ENCODE measurements around the gene CLPTM1L. TPM values are rescaled to one million over a fixed set of nuclear protein-coding genes. Genes with fewer than 3 reads are reported as not detected.
"Not testable (repeated sequence)": the region's sequence is repeated elsewhere in the genome, so short reads cannot be mapped to it uniquely, and the experiment has no call there.

Gene CLPTM1L
- polyA plus RNA-seq, 1 experiment: 145 TPM

DNA sequence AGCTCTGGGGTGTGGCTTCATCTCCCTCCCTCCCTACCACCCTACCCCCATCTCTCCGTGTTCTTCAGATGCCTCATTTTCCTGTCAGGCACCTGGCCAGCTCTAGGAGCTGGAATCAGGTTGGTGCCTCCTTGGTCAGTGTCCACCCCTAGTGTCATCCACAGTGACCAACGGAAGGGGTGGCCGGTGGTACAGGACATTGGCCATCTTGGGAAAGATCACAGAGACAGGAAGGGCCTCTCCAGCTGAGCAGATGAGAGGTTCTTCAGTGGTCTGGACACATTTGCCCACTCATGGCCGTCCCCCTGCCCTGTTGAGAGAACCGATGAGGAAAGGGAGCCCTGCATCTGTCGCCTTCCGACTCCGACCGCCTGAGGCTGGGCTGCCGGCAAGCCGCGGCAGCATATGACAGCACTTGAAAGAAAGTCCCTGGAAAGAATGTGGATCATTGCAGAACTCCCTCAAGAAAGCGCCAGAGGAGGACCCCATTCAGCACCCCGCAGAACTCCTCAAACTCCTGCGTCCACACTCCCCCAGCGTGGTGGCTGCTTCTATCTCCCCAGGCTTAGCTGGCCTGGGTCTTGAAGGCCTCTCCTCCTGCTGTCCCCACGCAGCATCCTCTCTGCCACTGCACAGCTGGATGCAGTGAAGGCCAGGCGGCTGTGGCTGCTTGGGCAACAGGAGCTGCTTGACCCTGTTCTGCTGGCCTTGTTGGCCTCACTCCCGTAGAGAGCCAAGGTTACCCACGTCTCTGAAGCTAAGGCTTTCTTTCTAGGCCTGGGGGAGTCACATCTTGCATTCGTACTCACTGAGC, 1.9 kb upstream of the CLPTM1L start:
- H3K4me3 ChIP-seq (ENCODE audit: low read depth, low read length): no peak overlapping the region
- no peak for DNase-seq (ENCODE audit: low read depth)
- POLR2A ChIA-PET: interaction anchor here (0.6 kb wide), 1 partner anchor 448 kb away, joined by 4 read pairs; no protein-coding TSS in a partner anchor
- no peaks in the 10 kb centered on the region for H3K27me3 ChIP-seq (ENCODE audit: control insufficient read depth, insufficient read depth, low read length)
- CTCF ChIA-PET: interaction anchor here (1.9 kb wide), 1 partner anchor 298 kb away, joined by 7 read pairs; no protein-coding TSS in a partner anchor
- H3K36me3 ChIP-seq (ENCODE audit: control insufficient read depth, insufficient read depth, low read length): peaks cover 3% of the 10 kb centered on the region
- TF ChIP-seq CTCF (IDR thresholded peaks at IDR 0.05; ENCODE audit: insufficient read depth, low read depth, low read length): no peak

GRCh38 chr5:1345876-1346626, 1.2 kb upstream of the CLPTM1L start:
- CTCF ChIA-PET: interaction anchor here (1.0 to 1.9 kb wide), 2 partner anchors 299 to 402 kb away, joined by 3 to 7 read pairs; no protein-coding TSS in a partner anchor
- POLR2A ChIA-PET: interaction anchor here (0.6 kb wide), 1 partner anchor 449 kb away, joined by 4 read pairs; no protein-coding TSS in a partner anchor
- no peaks in the 10 kb centered on the region for H3K27me3 ChIP-seq (ENCODE audit: control insufficient read depth, insufficient read depth, low read length)
- TF ChIP-seq CTCF (IDR thresholded peaks at IDR 0.05; ENCODE audit: insufficient read depth, low read depth, low read length): no peak
- no peak for DNase-seq (ENCODE audit: low read depth)
- peak overlapping the region; percentile 65 for H3K4me3 ChIP-seq (ENCODE audit: low read depth, low read length)
- peaks cover 8% of the 10 kb centered on the region for H3K36me3 ChIP-seq (ENCODE audit: control insufficient read depth, insufficient read depth, low read length)

GRCh38 chr5:1343931-1344901, 683 bp downstream of the CLPTM1L start:
- peak overlapping the region; percentile 94 for H3K4me3 ChIP-seq (ENCODE audit: low read depth, low read length)
- no peak for TF ChIP-seq CTCF (IDR thresholded peaks at IDR 0.05; ENCODE audit: insufficient read depth, low read depth, low read length)

DNA sequence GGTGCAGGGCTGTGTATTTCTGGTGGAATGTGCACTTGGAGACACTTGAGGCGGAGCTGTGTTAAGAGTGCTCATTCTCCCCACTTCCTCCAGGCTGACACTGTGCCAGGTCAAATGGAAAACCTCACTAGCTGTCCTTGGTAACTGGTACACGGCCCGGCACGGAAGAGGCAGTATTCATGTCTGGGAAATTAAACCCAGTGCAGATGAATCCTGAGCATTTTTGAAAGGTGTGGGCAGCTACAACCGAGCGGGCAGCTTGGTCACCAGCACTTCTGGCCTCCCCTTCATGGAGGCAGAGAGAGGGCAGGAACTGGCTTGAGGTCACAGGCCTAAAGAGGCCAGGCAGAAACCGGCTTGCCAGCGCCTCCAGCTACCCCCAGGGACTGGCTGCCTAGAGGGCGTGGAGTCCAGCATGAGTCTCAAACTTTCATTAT, 1.6 kb downstream of the CLPTM1L start:
- Histone ChIP-seq H3K36me3 (ENCODE audit: control insufficient read depth, insufficient read depth, low read length) (peaks cover 17% of the 10 kb centered on the region), H3K27me3 (ENCODE audit: control insufficient read depth, insufficient read depth, low read length) (no peaks in the 10 kb centered on the region), H3K4me3 (ENCODE audit: low read depth, low read length) (no peak overlapping the region)
- ChIA-PET POLR2A (no interaction called here), CTCF (interaction anchor here (0.6 kb wide), 1 partner anchor 148 kb away, joined by 3 read pairs; no protein-coding TSS in a partner anchor)
- DNase-seq (ENCODE audit: low read depth): no peak
- no peak for TF ChIP-seq CTCF (IDR thresholded peaks at IDR 0.05; ENCODE audit: insufficient read depth, low read depth, low read length)

More at GRCh38 chr5:1343931-1344901, 683 bp downstream of the CLPTM1L start:
- Histone ChIP-seq H3K36me3 (ENCODE audit: control insufficient read depth, insufficient read depth, low read length) (peaks cover 13% of the 10 kb centered on the region), H3K27me3 (ENCODE audit: control insufficient read depth, insufficient read depth, low read length) (no peaks in the 10 kb centered on the region)
- no peak for DNase-seq (ENCODE audit: low read depth)
- ChIA-PET POLR2A (no interaction called here), CTCF (interaction anchor here (0.6 kb wide), 1 partner anchor 180 kb away, joined by 3 read pairs; no protein-coding TSS in a partner anchor)

- POLR2A ChIA-PET; DNase-seq (ENCODE audit: low read depth); H3K27me3 ChIP-seq (ENCODE audit: control insufficient read depth, insufficient read depth, low read length); H3K4me3 ChIP-seq (ENCODE audit: low read depth, low read length): not testable (repeated sequence)
- CTCF ChIA-PET: interaction anchor here (0.6 kb wide), 2 partner anchors 148 to 302 kb away, joined by 3 read pairs; no protein-coding TSS in a partner anchor
- peaks cover 20% of the 10 kb centered on the region for H3K36me3 ChIP-seq (ENCODE audit: control insufficient read depth, insufficient read depth, low read length)
Measured at GRCh38 chr5:1342711-1343110, 2.2 kb downstream of the CLPTM1L start.
